GM12874 (cell line): ENCODE data around the gene RUNX1.

ENCODE experiments used
- TF ChIP-seq, protein P1 (sequence below): IDR thresholded peaks from 2 replicates; pipeline ENCODE4 v1.5.1; 2011; ENCODE audit warnings: low read depth, mild to moderate bottlenecking, control low read depth, low read length, moderate library complexity; ENCODE audit not compliant: insufficient read depth

Gene RUNX1

DNA sequence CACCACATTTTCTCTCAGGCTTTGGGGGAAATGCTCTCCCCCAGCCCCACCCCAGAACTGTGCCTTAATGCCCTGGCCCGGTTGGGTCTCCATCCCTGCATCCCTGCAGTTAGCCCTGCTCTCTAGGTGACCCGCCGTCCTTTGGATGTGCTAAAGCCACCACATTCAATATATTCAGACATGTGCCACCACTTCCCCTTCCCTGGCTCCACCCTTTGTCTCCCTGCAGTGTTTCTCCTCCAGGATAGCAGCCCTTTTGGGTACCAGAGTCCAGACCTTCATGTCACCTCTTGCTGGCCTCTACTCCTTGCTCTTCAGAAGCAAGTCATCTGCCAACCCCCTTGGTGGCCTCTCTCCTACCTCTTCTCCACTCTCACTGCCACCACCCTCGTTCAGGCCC, 41.8 kb downstream of the RUNX1 start:
- TF ChIP-seq, protein P1, sequence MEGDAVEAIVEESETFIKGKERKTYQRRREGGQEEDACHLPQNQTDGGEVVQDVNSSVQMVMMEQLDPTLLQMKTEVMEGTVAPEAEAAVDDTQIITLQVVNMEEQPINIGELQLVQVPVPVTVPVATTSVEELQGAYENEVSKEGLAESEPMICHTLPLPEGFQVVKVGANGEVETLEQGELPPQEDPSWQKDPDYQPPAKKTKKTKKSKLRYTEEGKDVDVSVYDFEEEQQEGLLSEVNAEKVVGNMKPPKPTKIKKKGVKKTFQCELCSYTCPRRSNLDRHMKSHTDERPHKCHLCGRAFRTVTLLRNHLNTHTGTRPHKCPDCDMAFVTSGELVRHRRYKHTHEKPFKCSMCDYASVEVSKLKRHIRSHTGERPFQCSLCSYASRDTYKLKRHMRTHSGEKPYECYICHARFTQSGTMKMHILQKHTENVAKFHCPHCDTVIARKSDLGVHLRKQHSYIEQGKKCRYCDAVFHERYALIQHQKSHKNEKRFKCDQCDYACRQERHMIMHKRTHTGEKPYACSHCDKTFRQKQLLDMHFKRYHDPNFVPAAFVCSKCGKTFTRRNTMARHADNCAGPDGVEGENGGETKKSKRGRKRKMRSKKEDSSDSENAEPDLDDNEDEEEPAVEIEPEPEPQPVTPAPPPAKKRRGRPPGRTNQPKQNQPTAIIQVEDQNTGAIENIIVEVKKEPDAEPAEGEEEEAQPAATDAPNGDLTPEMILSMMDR = no peak

DNA sequence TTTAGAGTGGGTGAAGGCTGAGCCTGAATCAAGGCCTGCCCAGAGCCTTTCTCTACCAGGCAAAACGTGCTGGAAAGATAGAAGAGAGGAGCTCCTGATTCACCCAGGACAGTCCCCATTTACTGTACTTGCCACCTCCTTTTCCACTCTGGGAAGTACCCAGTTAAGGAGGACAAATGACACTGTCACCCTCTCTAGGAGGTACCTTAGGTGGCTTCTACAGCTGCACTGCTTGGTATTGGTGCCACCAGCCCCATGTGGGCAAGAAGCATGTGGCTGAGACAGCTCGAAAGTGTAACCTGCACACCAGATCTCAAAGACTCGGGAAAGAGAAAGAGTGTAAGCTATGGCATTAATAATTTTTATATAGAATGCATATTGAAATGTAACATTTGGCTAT, 42.3 kb downstream of the RUNX1 start:
- TF ChIP-seq, protein P1 = no peak

DNA sequence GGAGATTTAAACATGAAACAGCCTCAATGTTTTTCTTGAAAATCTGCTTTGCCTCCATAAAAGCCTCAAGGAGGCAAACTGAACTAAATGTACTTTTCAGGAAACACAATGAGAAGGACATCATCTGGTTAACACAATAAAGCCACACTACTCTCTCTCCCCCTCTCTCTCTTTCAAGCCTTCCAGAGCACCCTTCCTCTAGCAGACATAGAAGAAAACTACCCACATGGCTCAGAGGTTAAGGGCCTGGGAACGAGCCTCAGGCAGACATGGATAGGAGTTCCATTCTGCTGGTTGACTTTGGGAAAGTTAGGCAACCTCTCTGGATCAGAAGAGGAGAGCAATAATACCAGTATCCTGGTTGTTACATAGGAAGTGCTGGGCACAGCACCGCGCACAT, 42.9 kb downstream of the RUNX1 start:
- TF ChIP-seq, protein P1 = no peak

DNA sequence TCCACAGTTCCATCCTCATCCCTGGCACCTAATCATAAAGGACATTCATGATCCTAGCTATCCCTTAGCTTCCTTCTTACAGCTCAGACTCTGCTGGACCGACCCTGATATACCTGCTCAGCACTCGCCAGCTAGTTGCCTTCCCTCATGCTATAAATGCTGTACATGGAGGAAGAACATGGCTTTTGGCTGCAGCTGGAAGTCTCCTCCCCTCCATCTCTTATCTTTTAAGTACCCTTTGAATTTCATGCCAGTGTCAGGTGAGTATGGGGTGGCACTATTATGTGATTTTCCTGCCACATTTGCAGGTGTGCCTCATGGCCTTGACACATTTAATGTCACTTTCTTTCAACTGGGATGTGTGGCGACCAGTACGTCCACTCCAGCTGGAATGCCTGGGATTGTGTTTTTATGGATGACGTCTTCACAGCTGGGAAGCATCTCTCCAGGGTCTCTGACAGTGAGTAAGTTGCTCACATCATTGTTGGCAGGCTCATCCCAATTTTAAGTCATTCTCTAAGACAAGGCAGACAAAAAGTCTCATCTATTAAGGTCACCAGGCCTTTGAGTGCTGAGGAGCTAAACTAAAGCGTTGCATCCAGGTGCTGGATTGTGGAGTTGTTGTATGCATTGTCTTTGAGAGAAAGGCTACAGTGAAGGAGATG, 43.4 kb downstream of the RUNX1 start:
- TF ChIP-seq, protein P1 = no peak

DNA sequence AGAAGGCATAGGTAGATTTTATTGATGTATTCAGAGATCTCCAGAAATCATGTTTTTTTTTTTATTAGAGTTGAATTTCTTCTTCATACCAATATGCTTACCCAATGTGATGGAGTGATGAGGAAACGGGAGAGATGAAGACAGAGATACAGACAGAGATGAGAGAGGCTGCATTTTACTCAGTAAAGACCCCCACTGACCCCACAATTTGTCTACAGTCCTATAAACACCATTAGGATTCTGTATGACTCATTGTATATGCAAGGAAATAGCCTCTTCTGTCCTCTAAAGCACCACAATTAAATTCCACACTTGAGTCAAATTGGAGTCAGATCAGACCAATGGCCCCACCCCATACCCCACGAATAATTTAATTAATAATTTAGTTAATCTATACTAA, 44.0 kb downstream of the RUNX1 start:
- TF ChIP-seq, protein P1 = no peak

DNA sequence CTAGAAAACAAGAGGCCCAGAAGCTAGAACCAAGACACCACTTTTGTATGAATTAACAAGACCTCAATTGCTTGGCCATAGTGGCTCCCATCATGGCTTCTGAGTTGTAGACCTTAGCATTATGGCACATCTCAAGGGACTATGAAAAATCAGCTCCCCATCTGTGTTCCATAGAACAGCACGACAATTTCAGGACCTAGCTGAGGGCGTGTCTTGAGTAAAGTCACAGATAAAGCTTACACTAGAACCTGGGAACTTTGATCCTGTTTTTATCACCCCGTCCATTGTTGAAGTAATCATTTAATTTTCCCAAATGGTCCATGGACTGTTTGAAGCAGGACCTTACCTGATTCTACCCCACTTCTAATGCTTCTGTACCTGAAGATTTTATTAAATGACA, 44.8 kb downstream of the RUNX1 start:
- TF ChIP-seq, protein P1 = no peak

DNA sequence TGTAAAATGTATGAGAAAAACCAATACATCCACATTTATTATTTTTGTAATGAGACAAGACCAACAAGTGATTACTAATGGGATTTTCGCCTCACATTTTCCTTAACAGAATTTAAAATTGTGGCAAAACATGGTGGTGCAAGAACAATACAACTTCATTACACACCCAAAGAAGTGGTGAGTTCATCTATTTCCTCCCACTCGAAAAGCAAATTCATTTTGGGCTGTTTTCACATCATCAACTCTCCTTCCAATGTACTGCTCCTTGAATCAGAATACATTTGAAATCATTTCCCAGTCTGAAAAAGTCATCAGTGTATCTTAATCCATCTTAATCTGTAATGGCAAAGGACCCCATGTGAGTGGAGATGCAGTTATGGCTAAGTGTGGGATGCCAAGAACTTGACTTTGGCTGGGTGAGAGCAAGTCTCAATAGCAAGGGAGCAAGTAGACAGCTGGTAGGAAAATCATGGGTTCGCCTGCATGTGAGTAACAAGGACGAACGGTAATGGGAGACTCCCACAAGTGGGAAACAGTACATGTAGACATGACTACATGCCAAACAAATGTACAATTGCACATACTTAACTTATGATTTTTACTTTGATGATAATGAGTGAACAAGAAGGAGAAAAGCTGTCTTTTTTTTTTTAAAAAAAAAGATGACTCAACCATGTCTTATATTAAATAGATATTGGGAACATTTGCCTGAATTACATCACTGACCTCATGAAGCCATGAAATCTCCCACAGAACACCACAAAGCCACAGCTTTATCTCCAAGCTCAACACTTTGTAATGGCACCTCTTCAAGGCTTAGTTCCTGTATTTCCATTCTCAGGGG, 46.0 kb downstream of the RUNX1 start:
- TF ChIP-seq, protein P1 = no peak
